Left lung (tissue), 14 donors: Measurements from ENCODE around the gene PLA2G2A. TPM values are rescaled to one million over a fixed set of nuclear protein-coding genes. Genes with fewer than 3 reads are reported as not detected.

Source experiments
- ATAC-seq: fragments of 200-7000 bp; cut with Tn5 transposase; one replicate; pipeline ENCODE4 v1.9.1; 2020; ENCODE audit warnings: moderate library complexity
- DNase-seq, 4 donors: peaks; one replicate each; pipeline ENCODE4 v3.0.0-alpha.2; 2013 to 2020
- H3K27ac ChIP-seq, 2 donors: fragments of 200-600 bp; sonication (generic) in 1 of 2; one replicate each; pipeline versions ENCODE4 v1.5.0 to v1.8.0; 2020 to 2021
- H3K27me3 ChIP-seq, 2 donors: fragments of 200-600 bp; sonication (generic) in 1 of 2; one replicate each; pipeline versions ENCODE4 v1.5.0 to v1.8.0; 2020 to 2021
- H3K36me3 ChIP-seq, 2 donors: fragments of 200-600 bp; sonication (generic) in 1 of 2; one replicate each; pipeline versions ENCODE4 v1.5.0 to v1.8.0; 2020 to 2021
- H3K4me1 ChIP-seq, 2 donors: fragments of 200-600 bp; one replicate each; pipeline ENCODE4 v1.8.0; 2021
- H3K4me3 ChIP-seq, 2 donors: fragments of 200-600 bp; sonication (generic) in 1 of 2; one replicate each; pipeline versions ENCODE4 v1.5.0 to v1.8.0; 2020 to 2021; ENCODE audit warnings: mild to moderate bottlenecking in 1 of 2
- H3K9me3 ChIP-seq, 2 donors: fragments of 200-600 bp; sonication (generic) in 1 of 2; one replicate each; pipeline versions ENCODE4 v1.5.0 to v1.8.0; 2020 to 2021
- CTCF ChIP-seq, 2 donors: fragments of 200-600 bp; sonication (generic) in 1 of 2; IDR thresholded peaks; one replicate each; pipeline versions ENCODE4 v1.5.0 to v1.8.0; 2021; ENCODE audit warnings: antibody characterized with exemption in 2 of 2
- intact Hi-C, 2 donors: fragments of 100-400 bp; cut with DNase I; formaldehyde crosslinking; loops; one replicate each; pipeline versions ENCODE4 v1.11.2 to v1.14.2; 2022
- long read RNA-seq, 12 donors: library from polyadenylated mRNA in 2 of 12; unstranded in 2 of 12; transcript quantifications; one replicate each; pipeline ENCODE4 v2.0.0 and lab custom pipeline, GENCODE V29; 2019 to 2026
- polyA plus RNA-seq, 6 donors: library from polyadenylated mRNA; unstranded; fragments of 120-200 nt; gene quantifications; one replicate each; pipeline ENCODE4 v1.2.1, GENCODE V29; 2013; ENCODE audit not compliant: insufficient read length in 6 of 6
- total RNA-seq, 2 donors: library from RNA; stranded (reverse); fragmentation: NEBNext Ultra II Directional; extraction: Animal tissue kit (Norgen Biotek cat#: 25700); gene quantifications; one replicate each; pipeline ENCODE4 v1.2.1, GENCODE V29; 2021
- donor health status: DM: no; HTN: yes; CAD: no.
- donor health status: DM: no; HTN: no; CAD: no.

Gene PLA2G2A
- total RNA-seq, result 10 to 100 TPM; 41.5 to 65.7 TPM
- polyA plus RNA-seq, result 1 to 10 TPM in 3 of 6 donors, under 1 TPM in 3; 0.73 to 2.0 (median 1.2) TPM
- long read RNA-seq, donor 1, partial matches to known transcripts, result 0 of 2 reads
- long read RNA-seq, donor 1, other reads (novel, unspliced or antisense), result 0 of 2 reads
- long read RNA-seq, donor 2, partial matches to known transcripts, result 0 of 1 reads
- long read RNA-seq, donor 2, other reads (novel, unspliced or antisense), result 0 of 1 reads
- long read RNA-seq, donor 3, result 0 reads
- long read RNA-seq, donor 4, transcript PLA2G2A-202 (5 exons, 974 nt), result major isoform, 30 of 41 reads
- long read RNA-seq, donor 4, partial matches to known transcripts, result 10 of 41 reads
- long read RNA-seq, donor 4, other reads (novel, unspliced or antisense), result 1 of 41 reads
- long read RNA-seq, donor 5, result 0 reads
- long read RNA-seq, donor 6, result 0 reads
- long read RNA-seq, donor 7, partial matches to known transcripts, result 0 of 1 reads
- long read RNA-seq, donor 7, other reads (novel, unspliced or antisense), result 0 of 1 reads
- long read RNA-seq, donor 8, result 0 reads
- long read RNA-seq, donor 9, result 0 reads
- long read RNA-seq, donor 10, transcript PLA2G2A-202 (5 exons, 974 nt), result major isoform, 56 of 64 reads
- long read RNA-seq, donor 10, partial matches to known transcripts, result 6 of 64 reads
- long read RNA-seq, donor 10, other reads (novel, unspliced or antisense), result 2 of 64 reads
- long read RNA-seq, donor 11, result 0 reads
- long read RNA-seq, donor 12, result 0 reads

DNA sequence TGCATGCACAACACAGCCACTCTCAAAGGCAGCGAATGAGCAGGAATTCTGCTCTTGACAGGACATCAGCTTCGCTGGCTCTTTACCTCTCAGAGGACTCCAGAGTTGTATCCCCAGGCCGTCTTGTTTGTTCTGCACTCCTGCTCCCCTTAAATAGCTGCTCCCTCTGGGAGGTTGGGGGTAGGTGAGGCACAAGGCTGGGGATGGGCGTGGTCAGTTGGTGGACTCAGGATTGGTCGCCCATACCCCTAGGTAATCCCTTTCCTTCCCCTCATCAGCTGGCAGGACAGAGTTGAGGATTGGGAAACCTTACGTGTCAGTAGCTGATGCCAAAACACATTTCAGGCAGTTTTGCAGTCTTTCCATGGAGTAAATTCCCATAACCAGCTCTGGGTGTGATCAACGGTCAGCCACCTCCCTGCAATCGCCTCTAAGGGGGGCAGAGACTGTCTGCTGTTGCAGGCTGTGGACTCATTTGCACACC is at the start of gene PLA2G2A:
Gene PLA2G2A, minus strand, starts transcription at position 125 of the 484 bp plus-strand sequence. CDS start 845 bp downstream, outside the sequence.
- intact Hi-C loops, result no loop called here
- no peak within 1 kb of the TSS for H3K4me3 ChIP-seq
- peaks cover 0 to 7% of the 10 kb centered on the region in 2 donors for H3K27me3 ChIP-seq
- peaks cover 5 to 13% of the 10 kb centered on the region in 2 donors for H3K4me1 ChIP-seq
- no peak within 1 kb of the TSS for H3K27ac ChIP-seq
- H3K9me3 ChIP-seq, result no peaks in the 10 kb centered on the region
- ATAC-seq (peak; percentile 77), DNase-seq (peak in 1 of 4 donors; percentile 49)
- TF ChIP-seq CTCF (IDR thresholded peaks at IDR 0.05), result no peak
- H3K36me3 ChIP-seq, result no peaks in the 10 kb centered on the region

GRCh38 chr1:20028726-20029125 is 49.3 kb upstream of the PLA2G2A start:
- ATAC-seq, result no peak
- H3K27ac ChIP-seq, result no peak overlapping the region
- intact Hi-C loops, result no loop called here
- no peaks in the 10 kb centered on the region for H3K9me3 ChIP-seq
- H3K27me3 ChIP-seq, result peaks cover 0 to 14% of the 10 kb centered on the region in 2 donors
- DNase-seq, result no peak
- no peak overlapping the region for H3K4me3 ChIP-seq
- no peak for TF ChIP-seq CTCF (IDR thresholded peaks at IDR 0.05)
- no peaks in the 10 kb centered on the region for H3K36me3 ChIP-seq
- no peaks in the 10 kb centered on the region for H3K4me1 ChIP-seq

DNA sequence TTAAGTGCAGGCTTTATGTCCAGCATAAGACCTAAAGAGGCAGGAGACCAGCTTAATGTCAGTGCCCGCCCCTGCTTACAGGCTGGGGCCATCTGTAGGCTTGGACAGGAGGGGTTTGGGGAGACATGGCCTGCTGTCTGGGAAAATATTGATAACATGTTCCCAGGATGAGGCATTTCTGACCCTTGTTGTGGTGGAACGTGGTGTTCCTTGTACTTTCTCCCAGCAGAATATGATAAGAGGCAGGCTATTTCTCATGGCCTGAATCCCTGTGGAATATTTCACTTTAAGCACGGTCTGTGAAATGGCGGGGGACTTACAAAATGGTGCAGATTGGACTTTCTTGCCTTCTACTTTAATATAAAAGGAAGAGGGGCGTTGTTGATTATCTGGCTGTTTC is 48.7 kb upstream of the PLA2G2A start:
- Histone ChIP-seq H3K9me3 (no peaks in the 10 kb centered on the region), H3K4me1 (no peaks in the 10 kb centered on the region), H3K27me3 (peaks cover 0 to 14% of the 10 kb centered on the region in 2 donors), H3K27ac (no peak overlapping the region), H3K36me3 (no peaks in the 10 kb centered on the region), H3K4me3 (no peak overlapping the region)
- intact Hi-C loops, result no loop called here
- TF ChIP-seq CTCF (IDR thresholded peaks at IDR 0.05), result no peak
- ATAC-seq (no peak), DNase-seq (no peak)

DNA sequence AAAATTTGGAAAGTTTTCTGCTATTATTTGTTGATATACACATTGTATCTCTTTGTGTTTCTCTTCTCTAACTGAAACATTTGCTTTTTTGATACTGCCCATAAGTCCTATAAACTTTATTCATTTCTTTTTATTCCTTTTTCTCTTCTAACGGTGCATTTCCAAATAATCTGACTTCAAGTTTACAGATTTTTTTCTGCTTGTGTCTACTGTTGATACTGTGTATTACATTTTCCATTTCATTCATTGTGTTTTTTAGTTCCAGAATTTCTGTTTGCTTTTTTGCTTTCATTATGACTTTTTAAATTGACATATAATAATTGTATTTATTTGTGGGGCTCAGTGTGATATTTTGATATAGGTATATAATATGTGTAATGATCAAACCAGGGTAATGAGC is 38.3 kb upstream of the PLA2G2A start:
- H3K9me3 ChIP-seq, result peaks cover 0 to 17% of the 10 kb centered on the region in 2 donors
- no peak for ATAC-seq
- H3K27ac ChIP-seq, result no peak overlapping the region
- TF ChIP-seq CTCF (IDR thresholded peaks at IDR 0.05), result no peak
- DNase-seq, result no peak
- intact Hi-C loops, result no loop called here
- no peaks in the 10 kb centered on the region for H3K27me3 ChIP-seq
- no peaks in the 10 kb centered on the region for H3K4me1 ChIP-seq
- H3K4me3 ChIP-seq, result no peak overlapping the region
- no peaks in the 10 kb centered on the region for H3K36me3 ChIP-seq

- intact Hi-C loops, result no loop called here
- H3K9me3 ChIP-seq, result peaks cover 0 to 17% of the 10 kb centered on the region in 2 donors
- TF ChIP-seq CTCF (IDR thresholded peaks at IDR 0.05), result no peak
- DNase-seq, result no peak
- no peaks in the 10 kb centered on the region for H3K4me1 ChIP-seq
- H3K4me3 ChIP-seq, result no peak overlapping the region
- no peaks in the 10 kb centered on the region for H3K36me3 ChIP-seq
- no peaks in the 10 kb centered on the region for H3K27me3 ChIP-seq
- ATAC-seq, result no peak
- H3K27ac ChIP-seq, result no peak overlapping the region
Measured at GRCh38 chr1:20014153-20014552, 34.7 kb upstream of the PLA2G2A start.
